HG02610 (cell line): Measurements from ENCODE around the gene PRND.
"Not testable (repeated sequence)": the region's sequence is repeated elsewhere in the genome, so short reads cannot be mapped to it uniquely, and the experiment has no call there.

Experiments
- ATAC-seq: cut with Tn5 transposase; IDR thresholded peaks from one replicate; pipeline ENCODE4 v1.9.1; 2021; ENCODE audit warnings: mild to moderate bottlenecking, moderate library complexity; ENCODE audit not compliant: unreplicated experiment

PRND gene

GRCh38 chr20:4708036-4708435 lies 13.7 kb upstream of the PRND start:
- ATAC-seq, result no peak

- ATAC-seq, result no peak
Observed at GRCh38 chr20:4708856-4709255, 12.9 kb upstream of the PRND start.

GRCh38 chr20:4709261-4710105 lies 12.2 kb upstream of the PRND start:
- no peak for ATAC-seq

GRCh38 chr20:4710106-4710475 lies 11.6 kb upstream of the PRND start:
- no peak for ATAC-seq

GRCh38 chr20:4711511-4711910 lies 10.2 kb upstream of the PRND start:
- no peak for ATAC-seq

GRCh38 chr20:4713401-4713800 lies 8.3 kb upstream of the PRND start:
- no peak for ATAC-seq

- no peak for ATAC-seq
Observed at GRCh38 chr20:4714818-4715217, 6.9 kb upstream of the PRND start.

GRCh38 chr20:4717816-4718570 lies 3.7 kb upstream of the PRND start:
- ATAC-seq, result no peak

GRCh38 chr20:4719190-4719589 lies 2.5 kb upstream of the PRND start:
- ATAC-seq, result no peak

GRCh38 chr20:4720041-4720976 lies 1.4 kb upstream of the PRND start:
- peak; percentile 87 for ATAC-seq

- ATAC-seq, result no peak
Observed at GRCh38 chr20:4720977-4721349, 746 bp upstream of the PRND start.

GRCh38 chr20:4722571-4722970 lies 862 bp downstream of the PRND start:
- no peak for ATAC-seq

- no peak for ATAC-seq
Observed at GRCh38 chr20:4722993-4723392, 1.3 kb downstream of the PRND start.

- ATAC-seq, result not testable (repeated sequence)
Observed at GRCh38 chr20:4723553-4723952, 1.8 kb downstream of the PRND start.

GRCh38 chr20:4724459-4725262 lies 3.0 kb downstream of the PRND start:
- ATAC-seq, result no peak

- ATAC-seq, result no peak
Observed at GRCh38 chr20:4725263-4725550, 3.5 kb downstream of the PRND start.

GRCh38 chr20:4726710-4727397 lies 5.1 kb downstream of the PRND start:
- no peak for ATAC-seq

GRCh38 chr20:4728120-4728760 lies 6.5 kb downstream of the PRND start:
- ATAC-seq, result no peak

GRCh38 chr20:4729265-4729664 lies 7.6 kb downstream of the PRND start:
- ATAC-seq, result no peak

- no peak for ATAC-seq
Observed at GRCh38 chr20:4730780-4731179, 9.1 kb downstream of the PRND start.
